Esophagus (tissue), 2 donors: ENCODE data around the gene EMSY. TPM values are rescaled to one million over a fixed set of nuclear protein-coding genes. Genes with fewer than 3 reads are reported as not detected.
A peak's percentile ranks its signal among the peaks of the same experiment; 100 is the strongest.
"Not testable (repeated sequence)": the region's sequence is repeated elsewhere in the genome, so short reads cannot be mapped to it uniquely, and the experiment has no call there.

Source experiments
- H3K27ac ChIP-seq, 2 donors: one replicate each; pipeline ENCODE4 v1.5.1; 2013; ENCODE audit warnings: low read depth in 2 of 2, mild to moderate bottlenecking in 2 of 2, inconsistent platforms in 1 of 2, low read length in 1 of 2, moderate library complexity in 1 of 2
- H3K27me3 ChIP-seq, 2 donors: one replicate each; pipeline ENCODE4 v1.6.1; 2013; ENCODE audit warnings: low read length in 2 of 2, control low read depth in 1 of 2, mild to moderate bottlenecking in 1 of 2; ENCODE audit not compliant: insufficient read depth in 2 of 2, control insufficient read depth in 1 of 2
- H3K36me3 ChIP-seq, 2 donors: one replicate each; pipeline ENCODE4 v1.6.1; 2013; ENCODE audit warnings: low read length in 1 of 2; ENCODE audit not compliant: control insufficient read depth in 2 of 2, insufficient read depth in 2 of 2
- H3K4me1 ChIP-seq, 2 donors: one replicate each; pipeline ENCODE4 v1.6.1; 2013; ENCODE audit warnings: low read length in 1 of 2; ENCODE audit not compliant: control insufficient read depth in 2 of 2, insufficient read depth in 2 of 2
- H3K4me3 ChIP-seq, 2 donors: one replicate each; pipeline ENCODE4 v1.5.1; 2013; ENCODE audit warnings: low read length in 2 of 2, mild to moderate bottlenecking in 2 of 2, low read depth in 1 of 2, moderate library complexity in 1 of 2
- H3K9me3 ChIP-seq, 2 donors: one replicate each; pipeline ENCODE4 v1.6.1; 2013; ENCODE audit warnings: mild to moderate bottlenecking in 2 of 2, low read depth in 1 of 2, low read length in 1 of 2, moderate library complexity in 1 of 2; ENCODE audit not compliant: control insufficient read depth in 2 of 2, insufficient read depth in 1 of 2
- WGBS, 2 donors: extraction: QIAGEN DNeasy Blood & Tissue Kit; methylation state at CpG; one replicate each; pipeline ENCODE4 v1.1.7; 2013; 5-methylcytosine and 5-hydroxymethylcytosine counted together
- polyA plus RNA-seq, 2 donors: library from polyadenylated mRNA; stranded (reverse); fragments of 200-250 nt; gene quantifications; one replicate each; pipeline ENCODE4 v1.2.3, GENCODE V29; 2013
- donor health status: healthy with polysubstance abuse.
- donor health status: Bipolar disorder and iron deficiency.

The EMSY gene, protein sequence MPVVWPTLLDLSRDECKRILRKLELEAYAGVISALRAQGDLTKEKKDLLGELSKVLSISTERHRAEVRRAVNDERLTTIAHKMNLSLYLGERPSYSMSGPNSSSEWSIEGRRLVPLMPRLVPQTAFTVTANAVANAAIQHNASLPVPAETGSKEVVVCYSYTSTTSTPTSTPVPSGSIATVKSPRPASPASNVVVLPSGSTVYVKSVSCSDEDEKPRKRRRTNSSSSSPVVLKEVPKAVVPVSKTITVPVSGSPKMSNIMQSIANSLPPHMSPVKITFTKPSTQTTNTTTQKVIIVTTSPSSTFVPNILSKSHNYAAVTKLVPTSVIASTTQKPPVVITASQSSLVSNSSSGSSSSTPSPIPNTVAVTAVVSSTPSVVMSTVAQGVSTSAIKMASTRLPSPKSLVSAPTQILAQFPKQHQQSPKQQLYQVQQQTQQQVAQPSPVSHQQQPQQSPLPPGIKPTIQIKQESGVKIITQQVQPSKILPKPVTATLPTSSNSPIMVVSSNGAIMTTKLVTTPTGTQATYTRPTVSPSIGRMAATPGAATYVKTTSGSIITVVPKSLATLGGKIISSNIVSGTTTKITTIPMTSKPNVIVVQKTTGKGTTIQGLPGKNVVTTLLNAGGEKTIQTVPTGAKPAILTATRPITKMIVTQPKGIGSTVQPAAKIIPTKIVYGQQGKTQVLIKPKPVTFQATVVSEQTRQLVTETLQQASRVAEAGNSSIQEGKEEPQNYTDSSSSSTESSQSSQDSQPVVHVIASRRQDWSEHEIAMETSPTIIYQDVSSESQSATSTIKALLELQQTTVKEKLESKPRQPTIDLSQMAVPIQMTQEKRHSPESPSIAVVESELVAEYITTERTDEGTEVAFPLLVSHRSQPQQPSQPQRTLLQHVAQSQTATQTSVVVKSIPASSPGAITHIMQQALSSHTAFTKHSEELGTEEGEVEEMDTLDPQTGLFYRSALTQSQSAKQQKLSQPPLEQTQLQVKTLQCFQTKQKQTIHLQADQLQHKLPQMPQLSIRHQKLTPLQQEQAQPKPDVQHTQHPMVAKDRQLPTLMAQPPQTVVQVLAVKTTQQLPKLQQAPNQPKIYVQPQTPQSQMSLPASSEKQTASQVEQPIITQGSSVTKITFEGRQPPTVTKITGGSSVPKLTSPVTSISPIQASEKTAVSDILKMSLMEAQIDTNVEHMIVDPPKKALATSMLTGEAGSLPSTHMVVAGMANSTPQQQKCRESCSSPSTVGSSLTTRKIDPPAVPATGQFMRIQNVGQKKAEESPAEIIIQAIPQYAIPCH (N-terminal part only)
- polyA plus RNA-seq, result 1 to 10 TPM; 4.4 to 4.6 TPM

DNA sequence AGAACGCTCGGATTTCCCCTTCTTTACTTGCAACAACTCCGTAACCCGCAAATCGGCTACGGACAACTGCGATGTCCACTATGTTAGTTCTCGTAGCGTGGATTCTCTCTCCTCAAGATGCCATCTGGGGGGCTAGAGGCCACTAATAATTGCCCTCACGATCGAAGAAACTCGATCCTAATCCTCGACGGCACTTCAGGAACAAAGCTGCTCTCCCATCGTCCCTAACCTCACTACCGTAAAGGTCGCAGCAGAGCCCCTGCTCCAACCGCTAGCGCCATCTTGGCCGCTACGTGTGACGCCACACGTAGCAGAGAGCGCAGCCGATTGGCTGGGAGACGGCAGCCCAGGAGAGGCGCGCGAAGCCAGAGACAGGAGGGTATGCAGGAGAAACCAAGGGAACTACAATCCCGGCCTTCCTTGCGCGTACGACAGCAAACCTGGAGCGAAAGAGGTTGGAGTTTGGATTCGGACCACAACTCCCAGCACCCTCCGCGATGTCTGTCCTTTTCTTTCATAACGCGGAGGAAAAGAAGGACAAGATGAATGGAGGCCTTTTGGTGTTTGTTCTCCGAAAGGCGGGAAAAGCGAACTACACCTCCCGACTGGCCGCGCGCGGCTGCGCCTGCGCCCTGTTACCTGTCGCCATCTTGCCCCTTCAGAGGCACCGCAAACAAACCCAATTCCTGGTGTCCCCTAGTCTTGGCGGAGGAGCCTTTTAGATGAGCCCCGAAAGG, at the start of gene EMSY:
Gene EMSY, plus strand, starts transcription at position 635 of the 737 bp plus-strand sequence. CDS start 1,921 bp downstream, outside the sequence.
- H3K4me1 ChIP-seq, result peaks cover 0 to 2% of the 10 kb centered on the region in 2 donors
- H3K36me3 ChIP-seq, result no peaks in the 10 kb centered on the region
- H3K4me3 ChIP-seq, result peak within 1 kb of the TSS; percentile 87 to 94
- H3K9me3 ChIP-seq, result no peaks in the 10 kb centered on the region
- WGBS, 2 donors, result 0% methylated on average over 53 of the region's 53 CpGs
- H3K27ac ChIP-seq, result peak within 1 kb of the TSS; percentile 91 to 95
- no peaks in the 10 kb centered on the region for H3K27me3 ChIP-seq

DNA sequence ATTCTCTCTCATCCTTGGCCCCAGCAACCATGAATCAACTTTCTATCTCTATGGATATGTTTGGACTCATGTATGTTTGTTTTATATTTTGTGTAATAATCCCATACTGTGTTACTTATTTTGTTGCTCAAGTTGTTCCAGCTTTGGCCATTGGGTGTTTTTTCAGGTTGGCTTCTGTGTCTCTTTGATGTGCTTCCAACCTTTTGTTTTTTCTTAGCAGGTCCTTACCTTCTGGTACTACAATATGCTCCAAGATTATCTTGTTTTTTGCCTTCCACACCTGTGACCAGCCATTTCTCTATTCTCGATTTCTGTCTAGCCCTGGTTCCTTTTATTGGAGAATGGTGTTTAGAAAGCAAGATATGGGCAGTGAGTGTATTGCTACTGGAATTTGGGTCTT, 49.5 kb upstream of the EMSY start:
- no peaks in the 10 kb centered on the region for H3K27me3 ChIP-seq
- no peaks in the 10 kb centered on the region for H3K4me1 ChIP-seq
- WGBS, 2 donors, result 77 to 85% methylated on average over 1 of the region's 1 CpG

DNA sequence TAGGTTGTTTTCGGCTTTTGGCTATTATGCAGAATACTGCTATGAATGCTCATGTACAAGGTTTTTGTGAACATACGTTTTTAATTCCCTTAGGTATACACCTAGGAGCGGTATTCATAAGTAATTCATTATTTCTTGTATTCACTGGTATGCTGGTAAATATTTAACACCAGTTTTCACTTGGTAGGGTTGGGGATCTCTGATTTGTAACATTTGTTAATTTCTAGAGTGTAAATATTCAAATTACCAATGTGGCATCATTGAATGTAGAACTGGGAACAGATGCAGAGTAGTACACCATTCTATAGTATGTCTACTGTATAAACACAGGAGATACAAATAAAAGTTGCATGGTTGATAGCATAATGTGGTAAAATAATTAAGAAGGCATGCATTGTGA, 47.4 kb upstream of the EMSY start:
- Histone ChIP-seq H3K27me3 (no peaks in the 10 kb centered on the region), H3K4me1 (no peaks in the 10 kb centered on the region), H3K4me3 (no peak overlapping the region), H3K27ac (no peak overlapping the region), H3K36me3 (no peaks in the 10 kb centered on the region), H3K9me3 (no peaks in the 10 kb centered on the region)
- 90 to 92% methylated on average over 3 of the region's 3 CpGs for WGBS, 2 donors

More for the DNA sequence above, 49.5 kb upstream of the EMSY start:
- H3K36me3 ChIP-seq, result no peaks in the 10 kb centered on the region
- H3K27ac ChIP-seq, result no peak overlapping the region
- no peaks in the 10 kb centered on the region for H3K9me3 ChIP-seq
- H3K4me3 ChIP-seq, result no peak overlapping the region

DNA sequence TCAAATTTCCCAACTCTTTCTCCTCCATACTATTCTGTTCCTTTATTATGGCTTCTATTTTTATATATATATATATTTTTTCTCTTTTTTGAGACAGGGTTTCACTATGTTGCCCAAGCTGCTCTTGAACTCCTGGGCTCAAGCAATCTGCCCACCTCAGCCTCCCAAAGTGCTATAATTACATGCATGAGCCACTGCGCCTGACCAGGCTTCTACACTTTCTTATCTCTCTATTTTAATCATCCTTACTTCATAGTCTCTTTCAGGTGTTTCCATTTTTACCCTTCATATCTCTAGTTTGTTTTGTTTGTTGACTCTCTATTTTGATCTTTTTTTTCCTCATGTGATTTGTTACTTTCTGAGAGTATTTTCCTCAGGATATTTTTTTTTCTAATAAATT, 43.9 kb upstream of the EMSY start:
- Histone ChIP-seq H3K4me3 (no peak overlapping the region), H3K4me1 (peaks cover 0 to 2% of the 10 kb centered on the region in 2 donors), H3K9me3 (no peaks in the 10 kb centered on the region), H3K27ac (no peak overlapping the region), H3K36me3 (no peaks in the 10 kb centered on the region), H3K27me3 (no peaks in the 10 kb centered on the region)
- WGBS, 2 donors, result 84 to 97% methylated on average over 1 of the region's 1 CpG

DNA sequence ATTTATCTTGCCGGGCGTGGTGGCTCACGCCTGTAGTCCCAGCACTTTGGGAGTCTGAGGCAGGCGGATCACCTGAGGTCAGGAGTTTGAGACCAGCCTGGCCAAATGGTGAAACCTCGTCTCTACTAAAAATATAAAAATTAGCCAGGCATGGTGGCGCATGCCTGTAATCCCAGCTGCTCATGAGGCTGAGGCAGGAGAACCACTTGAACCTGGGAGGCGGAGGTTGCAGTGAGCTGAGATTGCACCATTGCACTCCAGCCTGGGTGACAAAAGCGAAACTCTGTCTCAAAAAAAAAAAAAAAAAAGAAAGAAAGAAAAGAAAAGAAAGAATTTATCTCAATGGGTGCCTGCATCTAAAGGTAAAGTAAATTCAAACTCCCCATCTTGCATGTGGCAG, 43.3 kb upstream of the EMSY start:
- not testable (repeated sequence) for H3K4me1 ChIP-seq, H3K4me3 ChIP-seq, H3K27me3 ChIP-seq, H3K36me3 ChIP-seq, H3K27ac ChIP-seq, H3K9me3 ChIP-seq
- 86 to 90% methylated on average over 7 to 8 of the region's 8 CpGs for WGBS, 2 donors

DNA sequence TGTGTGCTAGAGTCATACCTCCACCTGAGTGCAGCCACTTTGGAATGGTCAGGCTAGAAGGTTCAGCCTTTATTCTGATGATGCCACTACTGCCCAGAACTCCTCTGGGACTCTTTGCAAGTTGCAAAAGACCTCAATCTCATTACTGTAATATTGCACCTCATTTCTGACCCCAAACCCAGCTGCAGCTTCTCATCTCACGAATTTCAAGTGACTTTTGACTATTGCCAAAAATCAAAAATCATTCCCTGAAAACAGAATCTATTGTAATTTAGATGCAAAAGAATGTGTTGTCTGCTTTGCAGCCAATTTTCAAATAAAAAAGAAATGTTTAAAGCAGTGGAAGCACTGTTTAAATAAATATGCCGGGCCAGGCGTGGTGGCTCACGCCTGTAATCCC, 38.5 kb upstream of the EMSY start:
- Histone ChIP-seq H3K4me1 (peaks cover 0 to 2% of the 10 kb centered on the region in 2 donors), H3K4me3 (no peak overlapping the region)
- WGBS, 2 donors, result 95 to 97% methylated on average over 4 of the region's 4 CpGs

DNA sequence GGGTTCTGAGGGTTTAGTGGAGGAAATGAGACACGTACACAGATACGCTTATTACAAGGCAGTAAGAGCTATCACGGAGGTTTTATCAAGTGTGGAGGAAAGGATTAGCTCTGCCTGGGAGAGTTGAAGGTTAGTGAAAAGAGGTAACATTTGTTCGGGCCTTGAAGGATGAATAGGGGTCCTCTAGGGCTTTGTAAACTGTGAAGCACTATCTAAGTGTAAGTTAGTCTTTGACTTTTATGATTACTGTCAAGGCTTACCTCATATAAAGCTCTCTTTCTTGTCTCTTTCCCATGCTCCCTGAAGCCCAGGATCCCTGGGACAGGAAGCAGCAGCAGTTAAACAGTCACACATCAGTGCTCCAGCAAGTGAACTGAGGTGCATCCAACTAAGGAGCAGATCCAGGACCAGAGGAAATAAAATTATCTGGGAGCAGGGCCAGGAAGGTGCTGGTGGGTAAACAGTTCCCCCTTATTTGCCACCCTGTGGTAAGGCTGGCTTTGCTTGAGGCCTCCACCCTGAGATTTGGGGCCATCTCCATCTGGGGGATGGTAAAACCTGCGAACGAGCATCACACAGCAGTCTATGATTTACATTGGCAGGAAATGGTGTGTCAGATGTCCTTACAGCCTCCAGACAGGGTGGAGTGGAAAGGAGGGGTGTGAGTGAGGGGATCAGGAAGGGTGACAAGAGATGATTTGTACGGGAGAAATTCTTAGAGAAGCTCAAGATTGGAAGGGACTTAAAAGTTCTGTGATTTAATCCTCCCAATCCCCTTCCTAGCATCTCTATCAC, 36.5 kb upstream of the EMSY start:
- no peaks in the 10 kb centered on the region for H3K9me3 ChIP-seq
- no peak overlapping the region for H3K4me3 ChIP-seq
- H3K27ac ChIP-seq, result no peak overlapping the region
- no peaks in the 10 kb centered on the region for H3K36me3 ChIP-seq
- H3K4me1 ChIP-seq, result peaks cover 0 to 2% of the 10 kb centered on the region in 2 donors
- WGBS, 2 donors, result 56 to 67% methylated on average over 7 of the region's 7 CpGs
- H3K27me3 ChIP-seq, result no peaks in the 10 kb centered on the region

More for the DNA sequence above, 38.5 kb upstream of the EMSY start:
- H3K9me3 ChIP-seq, result no peaks in the 10 kb centered on the region
- H3K36me3 ChIP-seq, result no peaks in the 10 kb centered on the region
- H3K27me3 ChIP-seq, result no peaks in the 10 kb centered on the region
- H3K27ac ChIP-seq, result no peak overlapping the region

DNA sequence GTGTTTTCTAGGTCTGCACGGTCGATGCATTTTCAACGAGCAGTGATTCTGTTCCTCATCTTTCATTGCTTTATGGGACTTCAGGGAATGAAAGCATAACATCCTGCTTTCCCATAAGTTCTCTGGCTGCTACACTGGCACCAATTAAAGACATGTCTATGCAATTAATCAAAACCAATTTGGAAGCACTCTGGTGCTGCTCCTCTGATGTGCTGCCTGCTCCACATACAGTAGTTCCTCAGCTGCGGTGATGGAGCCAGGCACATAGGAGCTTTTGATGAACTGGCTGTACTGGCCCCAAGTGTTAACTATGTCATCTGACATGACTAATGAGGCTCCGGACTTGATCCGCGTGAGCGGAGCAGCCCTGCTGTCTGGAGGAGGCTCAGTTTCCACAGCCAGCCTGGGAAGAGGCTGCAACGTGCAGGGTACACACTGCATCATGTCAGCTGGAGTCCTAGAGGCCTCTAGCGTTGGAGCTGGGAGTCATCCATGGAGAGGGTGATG, 33.9 kb upstream of the EMSY start:
- Histone ChIP-seq H3K36me3 (no peaks in the 10 kb centered on the region), H3K27ac (no peak overlapping the region), H3K27me3 (no peaks in the 10 kb centered on the region), H3K4me3 (no peak overlapping the region), H3K4me1 (no peaks in the 10 kb centered on the region), H3K9me3 (no peaks in the 10 kb centered on the region)
- WGBS, 2 donors, result 52 to 72% methylated on average over 10 of the region's 10 CpGs
